NCI-H187 (cell line): ENCODE results near the gene PLLP.
"Not testable (repeated sequence)": the region's sequence is repeated elsewhere in the genome, so short reads cannot be mapped to it uniquely, and the experiment has no call there.

ENCODE experiments used
- DNase-seq, 2 experiments: peaks; one replicate each; lab custom pipeline; 2025; lab: John Stamatoyannopoulos, UW

Gene PLLP

GRCh38 chr16:57303021-57303909 lies 18.8 kb upstream of the PLLP start:
- DNase-seq, result no peak

- no peak for DNase-seq
Observed at GRCh38 chr16:57301126-57301817, 16.8 kb upstream of the PLLP start.

GRCh38 chr16:57300387-57301125 lies 16.1 kb upstream of the PLLP start:
- DNase-seq, result peak; percentile 87 to 95

GRCh38 chr16:57299719-57300386 lies 15.4 kb upstream of the PLLP start:
- DNase-seq, result no peak

GRCh38 chr16:57299009-57299718 lies 14.7 kb upstream of the PLLP start:
- no peak for DNase-seq

GRCh38 chr16:57297856-57298255 lies 13.4 kb upstream of the PLLP start:
- no peak for DNase-seq

- DNase-seq, result no peak
Observed at GRCh38 chr16:57289391-57290257, 5.2 kb upstream of the PLLP start.

- no peak for DNase-seq
Observed at GRCh38 chr16:57285379-57285778, 907 bp upstream of the PLLP start.

- DNase-seq, result no peak
Observed at GRCh38 chr16:57284952-57285363, 486 bp upstream of the PLLP start.

- DNase-seq, result no peak
Observed at GRCh38 chr16:57283959-57284208, 588 bp downstream of the PLLP start.

- DNase-seq, result no peak
Observed at GRCh38 chr16:57283214-57283958, 1.1 kb downstream of the PLLP start.

GRCh38 chr16:57282510-57283213 lies 1.8 kb downstream of the PLLP start:
- no peak for DNase-seq

- no peak for DNase-seq
Observed at GRCh38 chr16:57281791-57282190, 2.7 kb downstream of the PLLP start.

- DNase-seq, result no peak
Observed at GRCh38 chr16:57279780-57280638, 4.5 kb downstream of the PLLP start.

- no peak for DNase-seq
Observed at GRCh38 chr16:57278494-57278893, 6.0 kb downstream of the PLLP start.

GRCh38 chr16:57277586-57277985 lies 6.9 kb downstream of the PLLP start:
- DNase-seq, result no peak

- DNase-seq, result no peak
Observed at GRCh38 chr16:57276596-57276995, 7.9 kb downstream of the PLLP start.

- DNase-seq, result not testable (repeated sequence)
Observed at GRCh38 chr16:57275946-57276345, 8.5 kb downstream of the PLLP start.
